Heart right ventricle (tissue), 16 donors: ENCODE measurements around the gene BHLHA15. TPM values are rescaled to one million over a fixed set of nuclear protein-coding genes. Genes with fewer than 3 reads are reported as not detected.
A peak's percentile ranks its signal among the peaks of the same experiment; 100 is the strongest.

Experiments used
- ATAC-seq, 8 donors: fragments of 200-7000 bp; cut with Tn5 transposase; one replicate each; pipeline ENCODE4 v1.9.1; 2020; ENCODE audit warnings: mild to moderate bottlenecking in 8 of 8, moderate library complexity in 8 of 8, moderate number of reproducible peaks in 1 of 8
- DNase-seq, 2 donors: peaks; one replicate each; pipeline ENCODE4 v3.0.0-alpha.2; 2020
- H3K27ac ChIP-seq, 10 donors: fragments of 200-600 bp; sonication (generic) in 2 of 10; one replicate each; pipeline versions ENCODE4 v1.5.0 to v1.8.0; 2020 to 2022; ENCODE audit warnings: mild to moderate bottlenecking in 3 of 10
- H3K27me3 ChIP-seq, 7 donors: fragments of 200-600 bp; one replicate each; pipeline ENCODE4 v1.8.0; 2021 to 2022; ENCODE audit warnings: mild to moderate bottlenecking in 2 of 7
- H3K36me3 ChIP-seq, 9 donors: fragments of 200-600 bp; sonication (generic) in 1 of 9; one replicate each; pipeline versions ENCODE4 v1.5.0 to v1.8.0; 2020 to 2022; ENCODE audit warnings: mild to moderate bottlenecking in 2 of 9
- H3K4me1 ChIP-seq, 9 donors: fragments of 200-600 bp; sonication (generic) in 1 of 9; one replicate each; pipeline versions ENCODE4 v1.5.0 to v1.8.0; 2020 to 2022; ENCODE audit warnings: mild to moderate bottlenecking in 4 of 9
- H3K4me3 ChIP-seq, 10 donors: fragments of 200-600 bp; sonication (generic) in 2 of 10; one replicate each; pipeline versions ENCODE4 v1.5.0 to v1.8.0; 2020 to 2022; ENCODE audit warnings: mild to moderate bottlenecking in 7 of 10, moderate library complexity in 2 of 10
- H3K9me3 ChIP-seq, 11 donors: fragments of 200-600 bp in 10 of 11; sonication (generic) in 2 of 11; one replicate each; pipeline versions ENCODE4 v1.5.0 to v1.8.0; 2013 to 2022; ENCODE audit warnings: mild to moderate bottlenecking in 2 of 11, control low read depth in 1 of 11, moderate library complexity in 1 of 11
- CTCF ChIP-seq, 9 donors: fragments of 200-600 bp; sonication (generic) in 2 of 9; IDR thresholded peaks; one replicate each; pipeline versions ENCODE4 v1.5.0 to v1.8.0; 2021 to 2022; ENCODE audit warnings: antibody characterized with exemption in 9 of 9, mild to moderate bottlenecking in 5 of 9, moderate library complexity in 1 of 9
- WGBS, 2 donors: extraction: QIAGEN DNeasy Blood & Tissue Kit; methylation state at CpG; one replicate each; pipeline ENCODE4 v1.1.7; 2013; ENCODE audit warnings: inconsistent platforms in 1 of 2; 5-methylcytosine and 5-hydroxymethylcytosine counted together
- intact Hi-C, 10 donors: fragments of 100-400 bp; cut with DNase I; formaldehyde crosslinking; loops; one replicate each; pipeline versions ENCODE4 v1.11.1 to v1.14.2; 2022
- polyA plus RNA-seq, 2 donors: library from polyadenylated mRNA; stranded (reverse); fragments of 200-250 nt; gene quantifications; one replicate each; pipeline ENCODE4 v1.2.3, GENCODE V29; 2013
- total RNA-seq, 10 donors: library from RNA; stranded (reverse); fragmentation: NEBNext Ultra II Directional in 3 of 10; extraction: Animal tissue kit (Norgen Biotek cat#: 25700) in 3 of 10; gene quantifications; one replicate each; pipeline versions ENCODE4 v1.2.1 to v1.2.4, GENCODE V29; 2021 to 2023
- donor health status: Arrhythmogenic right ventricular cardiomyopathy.
- donor health status: ischemic (EF 13 %, LVEDD 7.1; RV severe dilation, severe dysfunction).
- donor health status: healthy with polysubstance abuse.
- donor health status: DM: no; HTN: yes; CAD: no.
- donor health status: DM: no; HTN: no; CAD: no.
- donor health status: ischemic (EF 25% LVEDD 6.9; RV normal size, moderate dysfunction).
- donor health status: ischemic (EF 25% LVEDD 5.7; RV mildly dilated, moderate dysfunction).
- donor health status: healthy.
- donor health status: DM: yes; HTN: yes; CAD: no.
- donor health status: Ischemic cardiomyopathy.
- donor health status: ischemic (EF 35%, LVEDD 5.7; RV mildly dilated, moderate dysfunction).
- donor health status: nonischemic (EF 11% LVEDD 7.7; RV severe dilation, severe dysfunction).
- donor health status: DM: yes; HTN: yes; CAD: no.
- donor health status: PGD.
- donor health status: ischemic (EF 29% LVEDD 5.4; RV normal size, mild dysfunction).
- donor health status: nonischemic (EF 23%, LVEDD 6.1; RV moderate dilation, normal function).

Gene BHLHA15
- total and polyA plus RNA-seq, 12 donors, result 0.06 TPM; not detected in 11

GRCh38 chr7:98222533-98223195 is 11.4 kb downstream of the BHLHA15 start:
- H3K4me1 ChIP-seq, result peaks cover 0 to 7% (median 0%) of the 10 kb centered on the region in 9 donors
- ATAC-seq, result peak in 2 of 8 donors; percentile 11 to 15
- intact Hi-C loops, result no loop called here
- H3K9me3 ChIP-seq, result no peaks in the 10 kb centered on the region
- no peak for TF ChIP-seq CTCF (IDR thresholded peaks at IDR 0.05)
- peaks cover 0 to 93% (median 42%) of the 10 kb centered on the region in 9 donors for H3K36me3 ChIP-seq
- H3K27me3 ChIP-seq, result no peaks in the 10 kb centered on the region
- no peak for DNase-seq
- 95 to 96% methylated on average over 30 of the region's 30 CpGs for WGBS, 2 donors
- H3K27ac ChIP-seq, result no peak overlapping the region
- no peak overlapping the region for H3K4me3 ChIP-seq

GRCh38 chr7:98223351-98223897 is 12.2 kb downstream of the BHLHA15 start:
- H3K4me1 ChIP-seq, result peaks cover 0 to under 1% (median 0%) of the 10 kb centered on the region in 9 donors
- WGBS, 2 donors, result 85 to 87% methylated on average over 15 of the region's 15 CpGs
- DNase-seq, result no peak
- H3K27ac ChIP-seq, result no peak overlapping the region
- no peaks in the 10 kb centered on the region for H3K27me3 ChIP-seq
- no peaks in the 10 kb centered on the region for H3K9me3 ChIP-seq
- H3K36me3 ChIP-seq, result peaks cover 0 to 94% (median 42%) of the 10 kb centered on the region in 9 donors
- no peak overlapping the region for H3K4me3 ChIP-seq
- TF ChIP-seq CTCF (IDR thresholded peaks at IDR 0.05), result no peak
- intact Hi-C loops, result no loop called here
- no peak for ATAC-seq

DNA sequence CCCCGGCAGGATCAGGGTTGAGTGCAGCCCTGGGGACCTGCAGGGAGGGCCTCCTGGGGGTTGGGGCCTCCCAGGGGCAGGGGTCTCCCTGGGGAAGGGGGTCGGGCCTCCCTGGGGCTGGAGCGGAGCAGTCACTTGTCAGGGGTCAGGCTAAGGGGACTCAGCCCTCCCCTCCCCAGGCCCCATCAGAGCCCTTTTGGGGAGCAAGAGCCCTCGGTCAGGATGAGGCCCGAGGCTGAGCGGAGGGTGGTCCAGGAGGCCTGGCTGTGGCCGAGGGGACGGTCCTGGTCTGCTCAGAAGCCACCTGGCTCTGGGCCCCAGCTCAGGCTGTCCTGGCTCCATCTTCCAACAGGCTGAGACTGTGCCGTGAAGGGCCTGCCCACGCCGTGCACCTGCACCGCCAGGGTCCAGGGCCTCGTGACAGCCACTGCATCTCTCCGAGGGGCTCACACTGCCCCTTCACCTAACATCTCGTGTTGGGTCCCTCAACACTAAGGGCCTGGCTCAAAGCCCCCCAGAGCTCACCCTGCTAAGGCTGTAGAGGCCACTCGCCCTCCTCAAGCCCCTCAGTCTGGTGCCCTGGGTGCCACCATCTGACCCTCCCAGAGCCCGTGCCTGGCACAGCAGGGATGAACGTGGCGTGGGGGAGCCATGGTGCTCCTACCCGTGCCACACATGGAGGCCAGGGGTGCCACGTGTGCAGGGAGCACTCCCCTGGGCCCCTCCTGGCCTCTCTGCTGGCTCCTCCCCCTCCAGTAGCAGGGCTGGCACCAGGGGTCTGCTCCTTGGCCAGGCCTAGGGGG is 12.9 kb downstream of the BHLHA15 start:
- no peak for TF ChIP-seq CTCF (IDR thresholded peaks at IDR 0.05)

DNA sequence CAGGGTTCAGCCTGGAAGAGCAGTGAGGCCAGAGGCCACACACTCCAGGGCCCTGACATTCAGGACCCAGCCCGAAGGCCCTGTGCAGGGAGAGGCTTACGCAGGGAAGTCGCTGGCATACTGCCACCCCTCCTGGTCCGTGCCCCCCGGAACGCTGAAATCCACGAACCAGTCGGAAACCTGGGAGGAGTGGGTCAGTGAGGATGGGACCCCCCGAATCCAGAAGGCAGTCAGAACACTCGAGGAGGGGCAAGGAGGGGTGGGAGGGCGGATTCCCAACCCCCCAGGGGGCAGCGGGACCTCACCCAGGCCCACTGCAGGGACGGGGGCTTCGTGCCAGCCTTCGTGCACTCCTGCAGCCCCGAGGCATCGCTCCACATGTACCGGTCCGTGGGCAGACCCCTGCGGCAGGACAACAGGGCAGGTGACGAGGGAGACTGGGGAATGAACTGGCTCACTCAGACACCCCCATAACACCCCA is 13.5 kb downstream of the BHLHA15 start:
- ATAC-seq, result peak in 1 of 8 donors; percentile 12
- Histone ChIP-seq H3K36me3 (peaks cover 0 to 96% (median 36%) of the 10 kb centered on the region in 9 donors), H3K27ac (no peak overlapping the region), H3K27me3 (no peaks in the 10 kb centered on the region), H3K9me3 (no peaks in the 10 kb centered on the region), H3K4me1 (no peaks in the 10 kb centered on the region), H3K4me3 (no peak overlapping the region)
- WGBS, 2 donors, result 95 to 96% methylated on average over 21 of the region's 21 CpGs
- intact Hi-C loops, result no loop called here
- no peak for TF ChIP-seq CTCF (IDR thresholded peaks at IDR 0.05)
- DNase-seq, result no peak

More for the DNA sequence above, 12.9 kb downstream of the BHLHA15 start:
- Histone ChIP-seq H3K9me3 (no peaks in the 10 kb centered on the region), H3K36me3 (peaks cover 0 to 96% (median 42%) of the 10 kb centered on the region in 9 donors), H3K4me3 (no peak overlapping the region), H3K27me3 (no peaks in the 10 kb centered on the region), H3K4me1 (no peaks in the 10 kb centered on the region), H3K27ac (no peak overlapping the region)
- ATAC-seq (peak in 3 of 8 donors; percentile 5 to 32 (median 8)), DNase-seq (no peak)
- intact Hi-C loops, result no loop called here
- WGBS, 2 donors, result 90 to 91% methylated on average over 21 of the region's 21 CpGs
